RWPE1 (cell line): ENCODE data around the gene CAPN13.

ENCODE experiments used
- CTCF ChIA-PET: fragments of 350-600 bp; sonication (Branson Sonifier 250); formaldehyde crosslinking; extraction: SDS; loops from one replicate; lab custom pipeline; 2021; lab: Yijun Ruan, JAX
- POLR2A ChIA-PET: fragments of 400-600 bp; formaldehyde crosslinking; extraction: SDS; loops from one replicate; lab custom pipeline; 2020; ENCODE audit warnings: antibody characterized with exemption; ENCODE audit not compliant: low non-redundant PET; lab: Yijun Ruan, JAX
- DNase-seq: peaks from one replicate; pipeline ENCODE4 v3.0.0; 2012; ENCODE audit warnings: low spot score
- H3K27ac ChIP-seq: fragments of 450-650 bp; 2 replicates; pipeline ENCODE4 v1.5.1; 2017
- CTCF ChIP-seq: fragments of 450-650 bp; conservative IDR thresholded peaks from 2 replicates; pipeline ENCODE4 v1.5.1; 2017; ENCODE audit warnings: low read depth, mild to moderate bottlenecking

The CAPN13 gene

GRCh38 chr2:30768036-30768686 lies 39.1 kb downstream of the CAPN13 start:
- DNase-seq = no peak
- TF ChIP-seq CTCF = no peak
- POLR2A ChIA-PET = no interaction called here
- H3K27ac ChIP-seq = no peak overlapping the region
- CTCF ChIA-PET = no interaction called here

GRCh38 chr2:30766666-30767065 lies 40.6 kb downstream of the CAPN13 start:
- ChIA-PET POLR2A (no interaction called here), CTCF (interaction anchor here (0.5 kb wide), 1 partner anchor 8 kb away, joined by 5 read pairs; no protein-coding TSS in a partner anchor)
- no peak overlapping the region for H3K27ac ChIP-seq
- TF ChIP-seq CTCF = no peak
- no peak for DNase-seq

- POLR2A ChIA-PET = no interaction called here
- no peak for DNase-seq
- H3K27ac ChIP-seq = no peak overlapping the region
- CTCF ChIA-PET = interaction anchor here (0.5 kb wide), 1 partner anchor 9 kb away, joined by 5 read pairs; no protein-coding TSS in a partner anchor
- TF ChIP-seq CTCF = no peak
Observed at GRCh38 chr2:30765876-30766470, 41.3 kb downstream of the CAPN13 start.

- no peak for TF ChIP-seq CTCF
- DNase-seq = no peak
- POLR2A ChIA-PET = no interaction called here
Observed at GRCh38 chr2:30765191-30765590, 42.1 kb downstream of the CAPN13 start.

GRCh38 chr2:30764021-30764800 lies 43.0 kb downstream of the CAPN13 start:
- CTCF ChIA-PET = interaction anchor here (0.6 kb wide), 1 partner anchor 889 kb away, joined by 3 read pairs; no protein-coding TSS in a partner anchor
- no peak overlapping the region for H3K27ac ChIP-seq
- DNase-seq = no peak
- TF ChIP-seq CTCF = no peak
- POLR2A ChIA-PET = no interaction called here

More at GRCh38 chr2:30765191-30765590, 42.1 kb downstream of the CAPN13 start:
- CTCF ChIA-PET = no interaction called here
- H3K27ac ChIP-seq = no peak overlapping the region

- ChIA-PET CTCF (no interaction called here), POLR2A (no interaction called here)
- no peak overlapping the region for H3K27ac ChIP-seq
- DNase-seq = no peak
- TF ChIP-seq CTCF = no peak
Observed at GRCh38 chr2:30763151-30763660, 44.0 kb downstream of the CAPN13 start.
